Fibroblast of the aortic adventitia (primary cell): Measurements from ENCODE around the gene SAMD13. TPM values are rescaled to one million over a fixed set of nuclear protein-coding genes. Genes with fewer than 3 reads are reported as not detected.

ENCODE experiments used
- DNase-seq: peaks from one replicate; pipeline ENCODE4 v3.0.0-alpha.2; 2010; ENCODE audit warnings: low read depth
- H3K4me3 ChIP-seq: 2 replicates; pipeline ENCODE4 v1.5.1; 2011; ENCODE audit warnings: low read depth, mild to moderate bottlenecking, control low read depth, low read length, moderate library complexity
- total RNA-seq: library from RNA; depleted of rRNA; stranded (reverse); fragments of >200 nt; gene quantifications from 2 replicates; pipeline ENCODE4 v1.2.3, GENCODE V29; 2012; ENCODE audit warnings: low replicate concordance
- TF ChIP-seq, protein P1 (sequence below): IDR thresholded peaks from 2 replicates; pipeline ENCODE4 v1.5.1; 2011; ENCODE audit warnings: mild to moderate bottlenecking, low read length, control low read depth, inconsistent platforms; ENCODE audit not compliant: insufficient read depth

SAMD13 gene
- total RNA-seq, 1 donor, result 1.4 TPM

DNA sequence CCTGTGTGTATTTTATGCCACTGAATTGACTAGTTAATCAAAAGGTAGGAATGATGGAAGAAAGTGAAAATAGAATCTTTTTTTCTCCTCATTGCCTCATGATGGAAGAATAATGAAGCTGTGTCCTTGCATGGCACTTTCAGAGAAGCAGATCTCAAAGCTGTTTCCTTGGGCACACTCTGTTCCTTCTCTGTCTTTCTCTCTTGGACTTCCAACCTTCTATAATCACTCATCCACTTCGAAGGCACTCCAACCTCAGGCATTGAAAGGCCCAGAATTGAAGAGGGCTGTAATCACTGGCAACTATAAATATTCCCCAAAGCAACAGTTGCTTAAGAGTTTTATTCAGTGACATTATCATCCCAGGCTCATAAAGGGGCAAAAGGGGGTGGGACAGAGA lies 65.7 kb downstream of the SAMD13 start:
- TF ChIP-seq, protein P1, sequence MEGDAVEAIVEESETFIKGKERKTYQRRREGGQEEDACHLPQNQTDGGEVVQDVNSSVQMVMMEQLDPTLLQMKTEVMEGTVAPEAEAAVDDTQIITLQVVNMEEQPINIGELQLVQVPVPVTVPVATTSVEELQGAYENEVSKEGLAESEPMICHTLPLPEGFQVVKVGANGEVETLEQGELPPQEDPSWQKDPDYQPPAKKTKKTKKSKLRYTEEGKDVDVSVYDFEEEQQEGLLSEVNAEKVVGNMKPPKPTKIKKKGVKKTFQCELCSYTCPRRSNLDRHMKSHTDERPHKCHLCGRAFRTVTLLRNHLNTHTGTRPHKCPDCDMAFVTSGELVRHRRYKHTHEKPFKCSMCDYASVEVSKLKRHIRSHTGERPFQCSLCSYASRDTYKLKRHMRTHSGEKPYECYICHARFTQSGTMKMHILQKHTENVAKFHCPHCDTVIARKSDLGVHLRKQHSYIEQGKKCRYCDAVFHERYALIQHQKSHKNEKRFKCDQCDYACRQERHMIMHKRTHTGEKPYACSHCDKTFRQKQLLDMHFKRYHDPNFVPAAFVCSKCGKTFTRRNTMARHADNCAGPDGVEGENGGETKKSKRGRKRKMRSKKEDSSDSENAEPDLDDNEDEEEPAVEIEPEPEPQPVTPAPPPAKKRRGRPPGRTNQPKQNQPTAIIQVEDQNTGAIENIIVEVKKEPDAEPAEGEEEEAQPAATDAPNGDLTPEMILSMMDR, result no peak
- no peak overlapping the region for H3K4me3 ChIP-seq
- DNase-seq, result no peak

DNA sequence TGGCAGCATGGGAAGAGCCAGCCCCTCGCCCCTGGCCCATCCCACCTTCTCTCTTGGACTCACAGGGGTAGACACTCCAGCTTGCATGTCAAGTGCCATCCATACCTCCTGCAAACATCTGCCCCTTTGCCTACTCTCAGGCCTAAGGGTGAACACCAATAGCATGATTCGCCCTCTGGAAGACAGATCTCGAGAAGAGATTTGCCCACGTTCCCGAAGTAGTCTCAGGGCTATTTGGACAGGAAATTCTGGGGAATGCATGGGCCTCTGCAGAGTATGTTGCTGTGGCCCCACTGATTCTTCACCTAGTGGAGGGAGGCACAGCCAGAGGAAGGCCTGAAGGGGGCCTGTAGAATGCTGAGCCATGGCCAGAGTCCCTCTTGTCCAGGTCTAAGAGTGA lies 66.9 kb downstream of the SAMD13 start:
- no peak for DNase-seq
- no peak overlapping the region for H3K4me3 ChIP-seq
- TF ChIP-seq, protein P1, result no peak

DNA sequence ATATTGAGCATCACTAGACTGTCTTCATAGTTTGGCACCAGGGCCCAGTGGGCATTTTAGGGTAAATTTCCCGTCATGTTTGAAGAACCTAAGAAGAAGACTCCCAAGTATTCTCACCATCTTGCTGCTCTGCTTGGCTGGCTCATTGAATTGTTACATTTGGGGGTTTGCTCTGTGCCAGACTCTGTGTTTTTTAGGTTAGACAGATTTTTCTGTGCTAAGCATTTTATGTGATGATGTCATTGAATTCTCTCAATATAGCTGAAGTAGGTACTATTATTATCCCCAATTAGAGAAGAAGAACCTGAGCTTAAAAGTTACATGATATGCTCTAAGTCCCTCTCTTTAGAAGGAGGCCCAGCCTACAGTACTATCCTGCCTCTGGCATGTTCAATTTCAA lies 68.8 kb downstream of the SAMD13 start:
- H3K4me3 ChIP-seq, result no peak overlapping the region
- TF ChIP-seq, protein P1, result no peak
- DNase-seq, result no peak

DNA sequence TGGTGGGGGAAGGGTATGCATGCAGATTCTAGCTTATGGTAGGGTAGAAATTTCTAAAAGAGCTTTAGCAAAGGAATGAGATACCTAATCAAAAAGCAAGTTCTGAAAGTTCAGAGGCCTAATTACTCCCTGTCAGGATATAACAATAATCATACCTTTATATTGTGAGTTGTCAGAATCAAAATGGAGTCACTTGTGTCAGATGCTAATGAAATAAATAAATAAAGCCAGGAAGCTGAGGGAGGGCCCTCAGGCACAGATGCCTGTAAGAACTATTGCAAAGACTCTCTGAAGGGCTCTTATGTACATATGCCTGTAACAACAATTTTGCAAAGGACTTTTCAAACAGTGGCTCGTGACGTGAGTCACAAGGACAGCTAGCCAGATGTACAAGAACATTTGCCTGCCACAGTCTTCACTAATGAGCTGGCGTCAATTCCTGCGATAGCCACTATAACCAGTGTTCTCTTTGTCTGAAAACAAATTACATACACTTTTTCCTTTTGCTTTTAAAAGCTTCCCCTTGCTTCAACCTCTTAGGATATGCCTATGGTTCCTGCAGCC lies 69.4 kb downstream of the SAMD13 start:
- TF ChIP-seq, protein P1, result no peak
- H3K4me3 ChIP-seq, result no peak overlapping the region
- no peak for DNase-seq

DNA sequence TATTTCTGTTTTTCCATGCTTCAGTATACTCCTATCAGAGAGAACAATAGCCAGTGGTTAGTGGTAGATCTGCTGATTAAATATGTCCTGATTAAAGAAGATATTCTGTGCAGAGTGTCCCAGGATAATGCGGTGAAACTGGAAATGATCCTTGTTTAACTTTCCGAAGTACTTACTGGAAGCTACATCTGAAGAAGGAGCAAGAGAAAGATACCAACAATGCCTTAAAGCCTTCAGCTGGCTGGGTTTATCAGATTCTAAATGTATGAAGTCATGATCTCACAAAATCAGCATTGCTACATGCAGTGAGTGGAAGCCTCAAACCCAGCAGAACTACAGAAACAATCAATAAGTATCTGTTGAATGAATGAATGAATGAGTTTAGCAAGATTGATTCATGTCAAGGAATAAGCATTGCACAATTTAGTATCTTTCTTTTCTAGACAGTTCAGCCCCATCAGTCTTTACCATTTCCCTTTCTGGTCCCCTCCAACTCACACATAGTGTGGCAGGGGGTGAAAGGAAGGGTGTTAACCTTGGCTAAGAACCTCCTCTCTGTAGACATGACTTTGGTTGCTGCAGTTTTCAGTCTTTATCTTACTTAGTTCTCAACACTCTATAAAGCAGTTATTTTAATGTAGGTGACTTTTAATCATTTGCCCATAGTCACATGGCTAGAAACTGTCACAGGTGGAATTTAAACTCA lies 72.1 kb downstream of the SAMD13 start:
- TF ChIP-seq, protein P1, result no peak
- DNase-seq, result peak; percentile 55

DNA sequence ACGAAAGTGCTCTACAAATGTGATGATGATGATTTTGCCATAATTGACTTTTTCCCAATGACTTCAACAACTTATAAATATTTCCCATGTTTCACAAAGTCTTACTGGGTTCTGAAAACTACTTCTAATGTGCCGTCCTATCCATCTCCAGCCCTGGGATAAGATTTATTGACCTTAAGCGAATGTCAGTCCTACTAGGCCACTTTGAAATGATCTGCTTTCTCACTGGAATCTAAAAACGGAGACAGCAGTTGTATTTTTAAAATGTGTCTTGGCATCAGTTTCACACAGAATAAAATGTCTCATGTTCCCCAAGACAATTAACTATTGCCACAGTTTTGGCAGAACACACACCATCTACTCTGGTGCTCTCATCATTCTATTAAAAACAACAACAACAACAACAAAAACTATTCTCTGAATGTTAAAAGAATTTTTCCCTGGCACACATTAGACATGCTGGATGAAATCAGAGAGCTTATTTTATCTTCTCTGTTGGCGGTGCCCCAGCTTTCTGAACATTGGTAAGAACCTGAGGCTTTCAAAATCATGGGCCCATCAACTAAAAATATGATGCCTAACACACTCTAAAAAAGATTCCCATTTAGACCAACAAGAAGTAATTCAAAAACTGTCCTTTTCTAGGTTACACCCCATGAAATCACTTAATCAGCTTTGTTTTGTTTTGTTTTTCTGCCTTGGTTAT lies 73.6 kb downstream of the SAMD13 start:
- no peak overlapping the region for H3K4me3 ChIP-seq
- DNase-seq, result peak; percentile 59
- TF ChIP-seq, protein P1, result no peak

More for the DNA sequence above, 72.1 kb downstream of the SAMD13 start:
- no peak overlapping the region for H3K4me3 ChIP-seq
